Mucosa of rectum (tissue), 2 donors: Measurements from ENCODE around the gene PLXND1.

Experiments used
- H3K27ac ChIP-seq, 2 donors: one replicate each; pipeline ENCODE4 v1.7.0; 2013; ENCODE audit warnings: inconsistent platforms in 2 of 2, low read depth in 2 of 2, low read length in 2 of 2
- H3K27me3 ChIP-seq, 2 donors: one replicate each; pipeline ENCODE4 v1.7.0; 2013; ENCODE audit warnings: low read length in 2 of 2; ENCODE audit not compliant: control insufficient read depth in 2 of 2, insufficient read depth in 2 of 2
- H3K36me3 ChIP-seq, 2 donors: one replicate each; pipeline ENCODE4 v1.7.0; 2013; ENCODE audit warnings: low read length in 2 of 2; ENCODE audit not compliant: control insufficient read depth in 2 of 2, insufficient read depth in 2 of 2
- H3K4me1 ChIP-seq, 2 donors: one replicate each; pipeline ENCODE4 v1.7.0; 2013; ENCODE audit warnings: low read length in 2 of 2, mild to moderate bottlenecking in 1 of 2; ENCODE audit not compliant: control insufficient read depth in 2 of 2, insufficient read depth in 2 of 2
- H3K4me3 ChIP-seq, 2 donors: one replicate each; pipeline ENCODE4 v1.7.0; 2013; ENCODE audit warnings: low read length in 2 of 2
- H3K9ac ChIP-seq, 2 donors: one replicate each; pipeline ENCODE4 v1.7.0; 2013; ENCODE audit warnings: low read length in 2 of 2, low read depth in 1 of 2, mild to moderate bottlenecking in 1 of 2
- H3K9me3 ChIP-seq, 2 donors: one replicate each; pipeline ENCODE4 v1.7.0; 2013; ENCODE audit warnings: low read length in 2 of 2; ENCODE audit not compliant: control insufficient read depth in 2 of 2
- donor health status: healthy.
- donor health status: Normal muscosa, but diverticular disease.

Gene PLXND1

GRCh38 chr3:129628169-129628522, 21.7 kb upstream of the PLXND1 start:
- no peaks in the 10 kb centered on the region for H3K27me3 ChIP-seq
- H3K27ac ChIP-seq: peak overlapping the region; percentile 94 to 97
- no peaks in the 10 kb centered on the region for H3K9me3 ChIP-seq
- H3K4me3 ChIP-seq: peak overlapping the region; percentile 66 to 84
- peaks cover 25 to 38% of the 10 kb centered on the region in 2 donors for H3K4me1 ChIP-seq
- peak overlapping the region; percentile 85 to 93 for H3K9ac ChIP-seq
- H3K36me3 ChIP-seq: no peaks in the 10 kb centered on the region

DNA sequence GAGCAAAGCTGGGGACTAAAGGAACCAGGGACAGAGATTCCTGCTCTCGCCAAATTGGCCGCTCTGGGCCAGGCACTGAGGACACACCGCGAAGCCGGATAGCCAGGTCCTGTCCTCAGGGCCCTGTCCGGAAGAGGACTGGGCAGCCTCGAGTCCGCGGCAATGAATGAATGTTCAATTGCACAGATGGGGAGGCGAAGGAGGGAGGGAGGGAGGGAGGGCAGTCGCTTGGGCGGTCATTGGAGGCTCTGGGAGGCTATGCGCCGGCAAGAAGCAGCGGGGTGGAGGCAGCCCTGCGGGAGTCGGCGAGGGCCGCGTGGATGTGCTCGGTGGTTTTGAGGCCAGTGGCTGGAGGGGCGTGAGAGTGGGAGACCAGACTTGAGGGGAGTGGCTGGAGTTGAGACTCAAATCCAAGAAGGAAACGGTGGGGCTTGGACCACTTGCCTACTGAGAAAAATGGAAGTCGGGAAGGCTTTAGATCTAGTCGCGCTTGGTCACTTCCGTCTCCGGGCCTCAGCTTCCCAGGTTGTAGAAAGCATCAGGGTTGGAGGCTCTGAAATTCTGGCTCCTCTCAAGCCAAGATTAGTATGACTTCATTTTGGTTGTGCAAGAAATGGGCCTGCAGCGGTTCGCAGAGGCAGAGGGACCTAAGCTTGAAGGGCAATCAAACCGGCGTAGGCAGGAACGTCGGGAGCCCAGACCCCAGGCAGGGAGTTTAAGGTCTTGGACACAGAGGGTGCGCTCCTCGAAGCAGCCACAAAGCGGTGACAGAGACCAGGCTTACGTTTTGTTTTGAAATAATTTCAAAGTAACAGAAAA, 21.1 kb upstream of the PLXND1 start:
- Histone ChIP-seq H3K4me1 (peaks cover 31 to 43% of the 10 kb centered on the region in 2 donors), H3K36me3 (no peaks in the 10 kb centered on the region), H3K4me3 (peak overlapping the region; percentile 66 to 84), H3K27me3 (no peaks in the 10 kb centered on the region), H3K9ac (peak overlapping the region; percentile 85 to 93), H3K27ac (peak overlapping the region; percentile 94 to 97), H3K9me3 (no peaks in the 10 kb centered on the region)

GRCh38 chr3:129626744-129627349, 20.4 kb upstream of the PLXND1 start:
- Histone ChIP-seq H3K4me1 (peaks cover 33 to 45% of the 10 kb centered on the region in 2 donors), H3K27me3 (no peaks in the 10 kb centered on the region), H3K4me3 (peak overlapping the region; percentile 66 to 84), H3K9me3 (no peaks in the 10 kb centered on the region), H3K9ac (peak overlapping the region; percentile 85 to 93), H3K36me3 (no peaks in the 10 kb centered on the region), H3K27ac (peak overlapping the region; percentile 94 to 97)

DNA sequence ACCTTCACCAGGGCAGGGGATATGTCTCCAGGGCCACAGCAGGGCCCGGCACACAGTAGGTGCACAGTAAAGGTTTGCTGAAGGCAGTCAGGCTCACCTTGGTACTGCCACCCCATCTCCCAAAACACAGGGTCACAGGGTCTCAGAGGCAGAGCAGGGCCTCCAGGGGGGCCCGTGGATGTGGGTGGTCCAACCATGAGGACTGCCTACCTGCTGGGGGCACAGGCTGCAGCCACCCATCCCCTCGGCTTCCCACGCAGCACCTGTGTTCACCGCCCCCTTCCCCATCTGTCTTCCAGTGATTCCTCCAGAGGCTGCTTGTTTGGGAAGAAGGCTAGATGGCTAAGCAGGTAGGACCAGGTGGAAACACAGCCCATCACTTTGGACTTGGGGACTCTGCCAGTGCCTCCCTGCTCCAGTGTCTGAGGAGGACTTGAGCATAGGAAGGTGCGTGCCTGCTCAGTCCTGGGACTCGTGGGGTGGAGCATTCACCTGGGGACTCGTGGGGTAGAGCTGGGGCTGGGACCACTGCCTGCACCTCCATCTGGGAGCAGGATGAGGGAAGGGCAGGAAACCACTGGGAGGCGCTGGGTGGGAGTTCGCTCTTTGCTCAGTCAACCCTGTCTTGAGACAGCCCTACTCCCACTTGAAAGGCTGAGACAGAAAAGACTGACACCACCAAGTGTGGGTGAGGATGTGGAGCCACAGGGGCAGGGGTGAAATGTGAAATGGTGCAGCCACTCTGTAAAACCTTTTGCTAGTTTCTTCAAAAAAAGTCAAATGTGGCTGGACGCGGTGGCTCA, 18.8 kb upstream of the PLXND1 start:
- H3K9me3 ChIP-seq: no peaks in the 10 kb centered on the region
- H3K36me3 ChIP-seq: no peaks in the 10 kb centered on the region
- H3K4me3 ChIP-seq: no peak overlapping the region
- H3K9ac ChIP-seq: peak overlapping the region in 1 of 2 donors; percentile 41
- H3K4me1 ChIP-seq: peaks cover 33 to 45% of the 10 kb centered on the region in 2 donors
- peak overlapping the region; percentile 65 to 78 for H3K27ac ChIP-seq
- no peaks in the 10 kb centered on the region for H3K27me3 ChIP-seq

DNA sequence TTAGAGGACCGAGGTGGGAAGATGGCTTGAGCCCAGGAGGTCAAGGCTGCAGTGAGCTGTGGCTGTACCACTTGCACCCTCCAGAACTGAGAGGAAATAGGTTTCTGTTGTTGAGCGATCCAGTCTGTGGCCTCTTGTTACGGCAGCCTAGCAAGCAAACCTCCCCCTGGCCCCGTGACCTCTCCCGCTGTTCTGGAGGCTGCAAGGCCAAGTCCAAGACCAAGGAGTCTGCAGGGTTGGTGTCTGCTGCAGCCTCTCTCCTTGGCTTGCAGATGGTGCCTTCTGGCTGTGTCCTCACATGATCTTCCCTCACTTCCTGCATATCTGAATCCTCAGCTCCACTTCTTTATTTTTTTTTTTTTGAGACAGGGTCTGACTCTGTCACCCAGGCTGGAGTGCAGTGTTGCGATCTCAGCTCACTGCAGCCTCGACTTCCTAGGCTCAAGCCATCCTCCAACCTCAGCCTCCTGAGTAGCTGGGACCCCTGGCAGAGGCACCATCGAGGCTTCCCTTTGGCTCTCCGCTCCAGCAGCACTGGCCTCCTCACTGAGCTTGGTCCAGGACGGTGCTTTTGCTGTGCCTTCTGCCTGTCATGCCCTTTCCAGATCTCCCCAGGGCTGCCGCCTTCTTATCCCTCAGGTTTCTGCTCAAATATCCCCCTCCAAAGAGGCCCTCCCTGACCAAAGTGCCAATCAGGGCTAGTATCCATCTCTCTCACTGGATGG, 18.0 kb upstream of the PLXND1 start:
- Histone ChIP-seq H3K36me3 (no peaks in the 10 kb centered on the region), H3K27me3 (no peaks in the 10 kb centered on the region), H3K27ac (peak overlapping the region; percentile 65 to 78), H3K4me1 (peaks cover 33 to 45% of the 10 kb centered on the region in 2 donors), H3K4me3 (no peak overlapping the region), H3K9me3 (no peaks in the 10 kb centered on the region), H3K9ac (no peak overlapping the region)

DNA sequence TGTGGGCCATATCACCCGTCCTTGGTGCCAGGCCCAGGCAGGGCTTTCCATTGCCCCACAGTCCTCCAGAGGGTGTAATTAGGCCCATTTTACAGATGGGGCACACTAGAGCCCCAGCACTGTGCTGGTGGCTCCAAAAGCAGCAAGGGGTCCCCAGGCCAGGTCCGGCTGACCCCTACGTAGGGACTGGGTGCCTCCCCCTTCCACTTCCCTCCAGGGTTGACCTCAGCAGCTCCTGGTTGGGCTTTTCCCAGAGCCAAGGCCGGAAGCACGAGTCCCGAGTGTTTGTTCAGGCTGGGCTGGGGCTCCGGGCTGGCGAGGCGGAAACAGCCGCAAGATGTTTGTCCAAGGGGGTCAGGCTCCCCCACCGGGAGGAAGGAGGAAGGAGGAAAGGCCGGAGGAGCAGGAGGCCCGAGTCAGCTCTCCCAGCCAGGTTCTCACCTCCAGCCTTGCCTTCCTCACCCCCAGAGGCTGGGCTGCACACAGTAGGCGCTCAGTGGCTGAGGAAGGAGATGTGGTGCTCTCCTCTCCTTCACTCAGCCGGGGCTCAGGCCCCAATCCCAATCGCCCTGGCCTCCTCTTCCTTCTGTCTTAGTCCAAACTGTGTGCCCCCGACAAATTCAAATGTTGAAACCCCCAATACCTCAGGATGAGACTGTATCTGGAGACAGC, 17.1 kb upstream of the PLXND1 start:
- no peaks in the 10 kb centered on the region for H3K27me3 ChIP-seq
- no peak overlapping the region for H3K4me3 ChIP-seq
- peak overlapping the region; percentile 57 to 78 for H3K27ac ChIP-seq
- no peaks in the 10 kb centered on the region for H3K36me3 ChIP-seq
- peaks cover 33 to 45% of the 10 kb centered on the region in 2 donors for H3K4me1 ChIP-seq
- peak overlapping the region in 1 of 2 donors; percentile 44 for H3K9ac ChIP-seq
- no peaks in the 10 kb centered on the region for H3K9me3 ChIP-seq

DNA sequence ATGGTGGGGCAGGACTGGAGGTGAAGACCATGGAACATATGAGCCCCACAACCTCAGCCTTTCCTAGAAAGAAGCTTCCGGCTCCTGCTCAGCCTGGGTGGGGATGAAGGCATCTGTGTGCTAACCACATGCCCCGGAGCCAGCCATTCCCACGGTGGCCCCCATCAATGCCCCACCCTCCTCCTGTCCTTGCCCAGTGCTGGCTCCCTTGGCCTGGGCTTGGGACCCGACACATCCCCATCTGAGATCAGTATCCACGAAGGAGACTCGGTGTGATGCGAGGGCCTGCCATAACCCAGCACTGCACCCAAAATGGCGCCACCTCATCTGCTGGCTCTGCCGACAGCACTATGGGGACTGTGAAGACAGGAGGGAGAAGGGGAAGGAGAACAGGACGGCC, 16.5 kb upstream of the PLXND1 start:
- Histone ChIP-seq H3K36me3 (no peaks in the 10 kb centered on the region), H3K27me3 (no peaks in the 10 kb centered on the region), H3K9me3 (no peaks in the 10 kb centered on the region), H3K4me1 (peaks cover 31 to 41% of the 10 kb centered on the region in 2 donors), H3K4me3 (no peak overlapping the region), H3K9ac (peak overlapping the region in 1 of 2 donors; percentile 21), H3K27ac (peak overlapping the region; percentile 57 to 78)

DNA sequence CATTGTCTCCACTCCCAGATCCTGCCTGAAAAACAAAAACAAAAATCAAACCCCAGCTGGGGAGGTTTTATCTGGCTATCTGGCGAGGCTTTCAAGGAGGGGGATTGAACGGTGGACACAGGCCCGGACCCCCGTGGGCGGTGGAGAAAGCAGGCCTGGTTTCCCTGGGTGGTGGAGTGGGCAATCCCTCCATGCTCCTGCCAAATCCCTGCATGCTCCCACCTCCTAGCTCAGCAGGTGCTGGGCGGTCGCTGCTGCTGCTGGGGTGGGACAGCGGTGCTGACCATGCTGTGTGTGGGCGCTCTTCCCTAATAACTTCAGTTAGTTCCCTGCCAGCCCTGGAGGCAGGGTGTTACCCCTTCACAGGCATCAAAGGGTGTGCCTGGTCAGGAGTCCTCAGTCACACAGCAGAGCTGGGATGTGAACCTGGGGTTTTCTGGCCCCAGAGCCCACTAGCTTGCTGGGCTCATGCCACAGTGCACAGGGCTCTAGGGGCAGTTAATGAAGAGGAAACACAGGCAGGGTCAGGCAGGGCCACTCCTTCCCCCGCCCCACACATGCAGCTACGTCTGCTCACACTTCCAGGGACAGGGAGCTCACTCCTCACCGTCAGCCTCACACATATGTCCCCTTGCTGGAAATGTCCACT, 15.9 kb upstream of the PLXND1 start:
- no peak overlapping the region for H3K4me3 ChIP-seq
- no peak overlapping the region for H3K9ac ChIP-seq
- peak overlapping the region; percentile 57 to 78 for H3K27ac ChIP-seq
- H3K27me3 ChIP-seq: no peaks in the 10 kb centered on the region
- H3K4me1 ChIP-seq: peaks cover 31 to 37% of the 10 kb centered on the region in 2 donors
- no peaks in the 10 kb centered on the region for H3K36me3 ChIP-seq
- no peaks in the 10 kb centered on the region for H3K9me3 ChIP-seq

DNA sequence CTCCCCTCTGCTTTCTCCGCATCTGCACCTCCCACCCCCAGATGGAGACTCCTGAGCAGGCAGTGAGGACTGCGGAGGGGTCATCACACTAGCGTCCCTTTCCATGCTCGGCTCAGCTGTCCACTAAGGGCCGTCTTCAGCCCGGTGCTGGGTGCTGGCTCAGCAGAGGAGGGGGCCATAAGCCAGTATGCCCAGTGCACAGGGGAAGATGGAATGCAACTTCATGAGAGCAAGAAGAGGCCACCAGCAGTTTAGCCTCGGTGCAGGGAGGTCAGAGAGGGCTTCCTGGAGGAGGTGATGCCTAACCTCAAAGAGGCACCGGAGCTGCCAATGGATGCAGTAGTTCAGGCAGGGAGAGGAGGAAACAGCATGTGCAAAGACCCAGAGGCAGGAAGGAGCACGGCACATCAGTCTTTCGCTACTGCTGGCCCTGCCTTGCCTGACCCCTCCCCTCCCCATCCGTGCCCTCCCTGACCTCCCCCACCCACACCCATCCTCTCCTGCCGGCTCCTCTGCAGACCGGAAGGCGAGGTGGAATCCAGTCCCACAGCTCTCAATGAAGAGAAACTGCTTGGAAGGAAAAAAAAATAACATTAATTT, 15.2 kb upstream of the PLXND1 start:
- peaks cover 31 to 40% of the 10 kb centered on the region in 2 donors for H3K4me1 ChIP-seq

More for the DNA sequence above, 15.2 kb upstream of the PLXND1 start:
- Histone ChIP-seq H3K4me3 (no peak overlapping the region), H3K36me3 (no peaks in the 10 kb centered on the region), H3K27ac (peak overlapping the region in 1 of 2 donors; percentile 78), H3K27me3 (no peaks in the 10 kb centered on the region), H3K9ac (no peak overlapping the region), H3K9me3 (no peaks in the 10 kb centered on the region)
